Measurements from ENCODE around the gene MPO.

The MPO gene

DNA sequence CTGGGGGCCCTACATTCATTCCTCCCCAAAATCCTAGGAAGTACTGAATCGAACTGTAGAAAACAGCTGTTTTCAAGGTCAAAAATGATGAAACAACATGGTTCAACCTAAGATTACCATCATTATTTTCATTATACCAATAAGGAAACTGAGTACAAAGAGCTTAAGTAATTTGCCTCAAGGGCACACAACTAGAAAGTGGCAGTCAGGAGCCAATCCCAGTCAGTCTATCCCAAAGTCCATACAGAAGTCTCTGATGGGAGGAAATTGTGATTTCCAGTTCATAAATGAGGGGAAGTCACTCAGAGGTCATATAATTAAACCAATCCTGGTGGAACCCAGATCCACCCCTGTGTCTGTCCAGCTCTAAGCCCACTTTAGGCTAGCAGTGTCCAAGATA lies 34.0 kb downstream of the MPO start:
- TF ChIP-seq, protein P1, sequence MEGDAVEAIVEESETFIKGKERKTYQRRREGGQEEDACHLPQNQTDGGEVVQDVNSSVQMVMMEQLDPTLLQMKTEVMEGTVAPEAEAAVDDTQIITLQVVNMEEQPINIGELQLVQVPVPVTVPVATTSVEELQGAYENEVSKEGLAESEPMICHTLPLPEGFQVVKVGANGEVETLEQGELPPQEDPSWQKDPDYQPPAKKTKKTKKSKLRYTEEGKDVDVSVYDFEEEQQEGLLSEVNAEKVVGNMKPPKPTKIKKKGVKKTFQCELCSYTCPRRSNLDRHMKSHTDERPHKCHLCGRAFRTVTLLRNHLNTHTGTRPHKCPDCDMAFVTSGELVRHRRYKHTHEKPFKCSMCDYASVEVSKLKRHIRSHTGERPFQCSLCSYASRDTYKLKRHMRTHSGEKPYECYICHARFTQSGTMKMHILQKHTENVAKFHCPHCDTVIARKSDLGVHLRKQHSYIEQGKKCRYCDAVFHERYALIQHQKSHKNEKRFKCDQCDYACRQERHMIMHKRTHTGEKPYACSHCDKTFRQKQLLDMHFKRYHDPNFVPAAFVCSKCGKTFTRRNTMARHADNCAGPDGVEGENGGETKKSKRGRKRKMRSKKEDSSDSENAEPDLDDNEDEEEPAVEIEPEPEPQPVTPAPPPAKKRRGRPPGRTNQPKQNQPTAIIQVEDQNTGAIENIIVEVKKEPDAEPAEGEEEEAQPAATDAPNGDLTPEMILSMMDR (IDR thresholded peaks at IDR 0.05; ENCODE audit: insufficient read depth, low read depth, low read length, missing control alignments), result no peak
- no peak for DNase-seq (ENCODE audit: low read depth)
- H3K4me3 ChIP-seq (ENCODE audit: low read length), result no peak overlapping the region

DNA sequence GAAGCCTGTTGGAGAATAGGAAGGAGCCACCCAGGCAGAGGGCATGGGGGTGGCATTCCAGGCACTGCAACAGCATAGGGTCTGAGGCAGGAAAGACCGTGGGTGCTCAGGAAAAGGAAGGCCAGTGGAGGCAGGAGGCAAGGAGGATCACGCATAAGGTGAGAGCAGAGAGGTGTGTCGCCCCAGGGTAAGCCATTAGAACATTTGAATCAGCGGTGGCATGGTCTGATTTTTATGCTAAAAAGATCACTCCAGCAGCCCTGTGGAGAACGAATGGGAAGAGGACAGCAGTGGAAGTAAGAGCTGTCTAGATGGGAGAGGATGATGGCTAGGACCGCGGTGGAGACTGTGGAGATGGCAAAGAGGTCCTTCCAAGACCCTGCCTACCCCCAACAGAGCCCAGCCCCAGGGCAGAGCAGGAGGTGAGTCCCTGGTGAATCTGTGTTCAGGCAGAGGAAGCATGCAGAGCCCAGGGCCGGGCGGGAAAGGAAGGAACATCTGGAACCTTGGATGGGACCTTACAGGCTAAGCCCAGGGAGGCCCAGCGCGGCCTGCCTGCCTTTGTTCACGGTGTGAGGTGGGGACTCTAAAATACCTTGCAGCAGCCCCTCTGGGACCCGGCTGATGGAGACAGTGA lies 34.5 kb downstream of the MPO start:
- no peak for DNase-seq (ENCODE audit: low read depth)
- H3K4me3 ChIP-seq (ENCODE audit: low read length), result no peak overlapping the region
- TF ChIP-seq, protein P1 (IDR thresholded peaks at IDR 0.05; ENCODE audit: insufficient read depth, low read depth, low read length, missing control alignments), result no peak

DNA sequence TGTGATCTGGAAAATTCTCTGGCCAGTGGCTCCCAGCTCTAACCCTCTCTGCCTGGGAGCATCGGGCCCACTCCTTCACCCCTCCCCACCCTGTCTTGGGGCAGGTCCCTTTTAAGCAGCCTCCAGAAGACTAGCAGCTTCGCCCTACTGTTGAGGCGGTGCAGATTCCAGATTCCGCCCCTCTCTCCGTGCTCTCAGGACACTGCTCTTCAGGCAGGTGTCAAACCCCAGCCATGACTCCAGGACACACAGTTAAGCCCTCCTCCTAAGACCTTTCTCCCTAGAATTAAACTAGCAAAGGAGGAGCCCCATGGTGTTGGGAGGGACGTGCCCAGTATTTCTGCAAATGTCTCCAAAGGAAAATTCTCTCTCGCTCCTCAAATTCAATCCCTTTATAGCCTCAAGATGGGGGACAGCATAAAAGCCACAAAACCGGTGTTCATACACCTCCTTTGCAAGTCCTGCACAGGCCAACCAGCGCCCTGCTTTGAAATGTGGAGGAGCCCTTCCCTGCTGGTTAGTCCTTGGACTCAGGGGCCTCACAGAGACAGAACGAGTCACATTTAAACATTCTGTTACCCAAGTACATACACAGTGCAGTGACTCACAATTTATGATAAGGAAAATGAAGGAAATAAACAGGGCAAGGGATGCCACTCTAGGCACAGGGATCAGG lies 35.2 kb downstream of the MPO start:
- H3K4me3 ChIP-seq (ENCODE audit: low read length), result no peak overlapping the region
- TF ChIP-seq, protein P1 (IDR thresholded peaks at IDR 0.05; ENCODE audit: insufficient read depth, low read depth, low read length, missing control alignments), result no peak
- DNase-seq (ENCODE audit: low read depth), result no peak

DNA sequence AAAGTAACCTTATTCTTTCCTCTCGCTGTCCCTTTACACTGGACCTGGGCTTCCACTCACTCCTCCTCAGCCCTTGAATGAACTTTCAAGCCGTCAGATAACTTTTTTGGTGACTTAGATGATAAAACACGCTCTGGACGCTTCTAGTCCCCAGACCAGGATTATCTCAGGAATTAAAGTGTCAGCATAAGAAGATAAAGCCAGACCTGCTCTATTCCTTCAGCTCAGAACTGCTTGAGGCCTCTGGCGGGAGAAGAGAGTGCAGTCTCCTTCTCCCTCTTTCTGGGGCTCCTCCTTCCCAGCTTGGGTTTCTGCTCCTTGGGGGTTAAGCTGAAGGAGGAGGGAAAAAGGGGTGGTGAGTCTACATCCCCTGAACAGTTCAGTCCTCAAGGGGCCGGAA lies 35.8 kb downstream of the MPO start:
- TF ChIP-seq, protein P1 (IDR thresholded peaks at IDR 0.05; ENCODE audit: insufficient read depth, low read depth, low read length, missing control alignments), result no peak
- H3K4me3 ChIP-seq (ENCODE audit: low read length), result no peak overlapping the region
- DNase-seq (ENCODE audit: low read depth), result no peak

DNA sequence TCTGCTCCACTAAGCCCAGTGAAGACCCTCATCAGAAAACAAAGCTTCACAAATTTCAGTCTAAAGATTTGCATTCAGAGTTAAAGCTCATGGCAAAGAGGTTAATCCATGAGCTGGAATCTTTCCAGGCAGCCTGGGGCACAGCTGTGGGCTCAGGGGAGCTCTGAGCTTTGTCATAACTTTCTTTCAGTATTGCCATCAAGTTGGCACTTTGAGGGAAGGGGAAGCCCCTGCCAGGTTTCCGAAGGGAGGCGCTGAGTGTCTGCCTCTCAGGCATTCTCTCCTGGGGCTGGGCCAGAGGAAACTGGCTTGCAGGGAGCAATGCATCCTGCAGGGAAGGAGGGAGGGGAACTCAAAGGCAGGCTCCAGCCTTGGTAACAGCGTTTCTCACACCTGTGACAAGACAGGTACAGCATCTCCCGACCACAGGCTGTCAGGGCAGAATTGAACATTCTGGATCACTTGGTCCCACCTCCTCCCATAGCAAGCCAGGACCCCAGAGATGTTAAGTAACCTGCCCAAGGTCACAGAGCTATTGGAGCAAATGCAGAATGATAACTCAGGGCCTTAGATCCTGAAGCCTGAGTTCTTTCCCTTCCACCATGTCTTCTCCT lies 38.5 kb downstream of the MPO start:
- TF ChIP-seq, protein P1 (IDR thresholded peaks at IDR 0.05; ENCODE audit: insufficient read depth, low read depth, low read length, missing control alignments), result no peak
- peak; percentile 34 for DNase-seq (ENCODE audit: low read depth)
- H3K4me3 ChIP-seq (ENCODE audit: low read length), result no peak overlapping the region

DNA sequence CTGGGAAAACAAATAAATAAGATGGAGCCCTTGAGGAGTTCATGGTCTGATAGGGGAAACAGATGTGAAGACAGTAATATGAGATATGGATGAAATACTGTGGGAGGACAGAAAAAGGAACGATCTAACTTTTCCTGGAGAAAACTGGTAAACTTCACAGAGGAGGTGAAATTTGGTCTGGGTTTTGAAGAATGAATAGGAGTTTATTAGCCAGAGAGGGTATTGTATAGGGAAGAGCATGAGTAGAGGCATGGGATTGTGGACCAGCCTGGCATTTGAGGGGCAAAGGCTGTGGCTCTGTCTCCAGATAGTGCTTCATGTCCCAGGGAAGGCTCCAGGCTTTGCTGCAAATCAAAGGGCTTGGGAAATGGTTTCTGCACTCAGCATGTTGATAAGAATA lies 40.7 kb downstream of the MPO start:
- TF ChIP-seq, protein P1 (IDR thresholded peaks at IDR 0.05; ENCODE audit: insufficient read depth, low read depth, low read length, missing control alignments), result no peak
- H3K4me3 ChIP-seq (ENCODE audit: low read length), result no peak overlapping the region
- no peak for DNase-seq (ENCODE audit: low read depth)
